Measurements from ENCODE around the gene KCTD16. TPM values are rescaled to one million over a fixed set of nuclear protein-coding genes. Genes with fewer than 3 reads are reported as not detected.
A peak's percentile ranks its signal among the peaks of the same experiment; 100 is the strongest.

Gene KCTD16
- polyA plus RNA-seq, 1 donor from 2014 or later = not detected

DNA sequence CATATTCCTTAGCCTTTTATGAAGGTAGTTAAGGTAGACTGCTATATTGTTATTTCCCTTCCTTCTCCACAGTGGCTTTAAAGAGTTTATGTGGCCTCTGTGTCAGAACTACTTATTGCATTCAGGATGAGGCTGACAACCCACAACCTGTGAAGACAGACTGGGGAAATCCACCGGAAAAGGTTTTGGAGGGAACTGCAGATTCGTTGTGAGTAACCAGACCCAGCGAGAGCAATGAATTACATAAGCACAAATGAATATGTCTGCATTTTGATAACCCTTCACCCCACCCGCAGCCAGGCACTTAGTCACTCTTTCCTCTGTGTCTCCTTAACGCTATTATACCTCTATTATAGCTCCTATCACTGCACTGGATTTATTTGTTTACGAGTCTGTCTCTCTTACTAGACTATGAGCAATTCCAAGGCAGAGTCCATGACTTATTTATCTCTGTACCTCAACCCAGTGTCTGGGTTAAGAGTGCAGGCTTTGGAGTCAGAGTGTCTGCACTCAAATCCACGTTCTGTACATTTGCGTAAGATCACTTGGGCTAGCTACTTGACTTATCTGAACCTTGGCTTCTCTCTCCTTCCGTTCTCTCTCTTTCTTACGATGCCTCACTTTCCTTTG is 19.2 kb downstream of the KCTD16 start:
- no peaks in the 10 kb centered on the region for H3K9me3 Mint-ChIP-seq
- H3K27ac Mint-ChIP-seq = peak overlapping the region; percentile 70 to 89 (median 88)
- H3K4me3 Mint-ChIP-seq = peak overlapping the region; percentile 22 to 63 (median 59)
- H3K4me1 Mint-ChIP-seq = peaks cover 24 to 41% (median 31%) of the 10 kb centered on the region in 3 donors
- H3K27me3 Mint-ChIP-seq = no peaks in the 10 kb centered on the region
- no peaks in the 10 kb centered on the region for H3K36me3 Mint-ChIP-seq

DNA sequence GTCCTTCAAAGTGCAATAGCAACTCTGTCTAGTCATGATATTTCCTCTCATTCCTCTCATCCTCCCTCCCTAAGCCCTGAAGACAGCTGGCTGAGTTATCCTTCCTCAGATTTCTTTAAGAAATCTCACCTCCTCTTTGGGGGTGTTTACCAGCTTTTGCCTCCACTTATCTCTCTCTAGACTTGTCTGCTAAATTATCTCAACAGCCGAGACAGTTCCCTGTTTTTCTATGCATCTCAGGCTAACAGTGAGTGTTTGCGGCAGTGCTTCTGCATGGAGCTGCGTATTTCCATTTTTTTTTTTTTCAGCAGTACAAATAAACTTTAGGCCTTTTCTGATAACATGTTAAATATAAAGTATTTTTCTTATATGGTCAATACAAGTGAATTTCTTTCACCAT is 20.9 kb downstream of the KCTD16 start:
- Mint-ChIP-seq H3K9me3 (no peaks in the 10 kb centered on the region), H3K27me3 (no peaks in the 10 kb centered on the region), H3K4me3 (no peak overlapping the region), H3K27ac (peak overlapping the region in 2 of 3 donors; percentile 64 to 69), H3K4me1 (peaks cover 24 to 40% (median 31%) of the 10 kb centered on the region in 3 donors), H3K36me3 (no peaks in the 10 kb centered on the region)

GRCh38 chr5:144191998-144192397 is 21.3 kb downstream of the KCTD16 start:
- H3K4me3 Mint-ChIP-seq = no peak overlapping the region
- H3K9me3 Mint-ChIP-seq = no peaks in the 10 kb centered on the region
- H3K4me1 Mint-ChIP-seq = peaks cover 24 to 39% (median 30%) of the 10 kb centered on the region in 3 donors
- H3K27me3 Mint-ChIP-seq = no peaks in the 10 kb centered on the region
- no peaks in the 10 kb centered on the region for H3K36me3 Mint-ChIP-seq
- no peak overlapping the region for H3K27ac Mint-ChIP-seq

DNA sequence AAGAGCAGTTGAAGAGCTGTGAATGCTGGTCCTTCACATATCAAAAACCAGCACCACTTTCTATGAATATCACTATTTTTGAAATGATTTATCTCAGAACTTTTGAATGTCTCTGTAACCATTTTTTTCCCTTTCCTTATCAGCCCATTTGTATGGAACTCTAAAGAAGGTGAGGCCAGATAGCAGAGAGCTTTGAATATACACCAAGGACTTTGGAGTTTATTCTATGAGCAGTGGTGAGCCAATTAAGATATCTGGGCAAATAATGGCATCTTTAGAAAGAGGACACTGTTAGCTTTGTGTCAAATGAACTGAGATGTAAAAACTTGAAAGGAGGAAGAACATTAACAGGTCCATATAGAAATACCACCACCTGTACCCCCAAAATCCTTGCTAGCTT is 22.0 kb downstream of the KCTD16 start:
- Mint-ChIP-seq H3K4me1 (peaks cover 21 to 32% (median 25%) of the 10 kb centered on the region in 3 donors), H3K4me3 (no peak overlapping the region), H3K27me3 (no peaks in the 10 kb centered on the region), H3K27ac (no peak overlapping the region), H3K36me3 (no peaks in the 10 kb centered on the region), H3K9me3 (no peaks in the 10 kb centered on the region)

- no peak overlapping the region for H3K4me3 Mint-ChIP-seq
- H3K36me3 Mint-ChIP-seq = no peaks in the 10 kb centered on the region
- no peaks in the 10 kb centered on the region for H3K9me3 Mint-ChIP-seq
- no peak overlapping the region for H3K27ac Mint-ChIP-seq
- H3K4me1 Mint-ChIP-seq = peaks cover 9 to 18% (median 12%) of the 10 kb centered on the region in 3 donors
- H3K27me3 Mint-ChIP-seq = no peaks in the 10 kb centered on the region
Observed at GRCh38 chr5:144194144-144194543, 23.5 kb downstream of the KCTD16 start.

GRCh38 chr5:144195448-144195847 is 24.8 kb downstream of the KCTD16 start:
- Mint-ChIP-seq H3K36me3 (no peaks in the 10 kb centered on the region), H3K9me3 (no peaks in the 10 kb centered on the region), H3K4me1 (peaks cover 0 to 8% (median 4%) of the 10 kb centered on the region in 3 donors), H3K27ac (no peak overlapping the region), H3K27me3 (peaks cover 4% of the 10 kb centered on the region), H3K4me3 (no peak overlapping the region)

DNA sequence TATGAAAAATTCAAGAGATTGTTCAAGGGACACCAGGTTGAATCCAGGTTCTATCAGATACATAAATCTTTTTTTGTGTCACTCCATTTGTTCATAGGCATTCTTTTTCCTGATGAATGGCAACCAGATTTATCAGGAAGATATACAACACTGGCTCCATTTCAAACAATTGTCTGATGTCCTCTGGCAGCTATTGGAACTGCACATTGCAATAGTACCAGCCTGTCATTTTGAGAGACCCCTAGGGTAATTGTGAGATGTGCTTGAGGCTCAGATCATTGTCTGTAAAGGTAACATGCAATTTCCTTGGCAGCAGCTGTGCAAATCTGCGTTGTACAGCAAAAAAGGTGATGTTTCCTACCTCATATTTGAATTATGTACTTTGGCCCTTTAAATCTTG is 25.9 kb downstream of the KCTD16 start:
- Mint-ChIP-seq H3K9me3 (no peaks in the 10 kb centered on the region), H3K4me3 (no peak overlapping the region), H3K27me3 (peaks cover 10% of the 10 kb centered on the region), H3K36me3 (no peaks in the 10 kb centered on the region), H3K4me1 (peaks cover 0 to under 1% (median 0%) of the 10 kb centered on the region in 3 donors), H3K27ac (no peak overlapping the region)

- Mint-ChIP-seq H3K4me3 (no peak overlapping the region), H3K27ac (no peak overlapping the region), H3K4me1 (no peaks in the 10 kb centered on the region), H3K9me3 (no peaks in the 10 kb centered on the region), H3K27me3 (peaks cover 11% of the 10 kb centered on the region), H3K36me3 (no peaks in the 10 kb centered on the region)
Observed at GRCh38 chr5:144198386-144198785, 27.7 kb downstream of the KCTD16 start.

- H3K4me1 Mint-ChIP-seq = peaks cover 0 to 4% (median 0%) of the 10 kb centered on the region in 3 donors
- H3K9me3 Mint-ChIP-seq = no peaks in the 10 kb centered on the region
- H3K27me3 Mint-ChIP-seq = peaks cover 24% of the 10 kb centered on the region
- no peaks in the 10 kb centered on the region for H3K36me3 Mint-ChIP-seq
- no peak overlapping the region for H3K27ac Mint-ChIP-seq
- no peak overlapping the region for H3K4me3 Mint-ChIP-seq
Observed at GRCh38 chr5:144201588-144201987, 30.9 kb downstream of the KCTD16 start.

GRCh38 chr5:144202072-144202471 is 31.4 kb downstream of the KCTD16 start:
- Mint-ChIP-seq H3K4me1 (peaks cover 0 to 4% (median 0%) of the 10 kb centered on the region in 3 donors), H3K4me3 (no peak overlapping the region), H3K27ac (no peak overlapping the region), H3K9me3 (no peaks in the 10 kb centered on the region), H3K36me3 (no peaks in the 10 kb centered on the region), H3K27me3 (peaks cover 24% of the 10 kb centered on the region)

GRCh38 chr5:144202726-144203125 is 32.1 kb downstream of the KCTD16 start:
- H3K4me1 Mint-ChIP-seq = peaks cover 0 to 4% (median 0%) of the 10 kb centered on the region in 3 donors
- H3K4me3 Mint-ChIP-seq = no peak overlapping the region
- H3K36me3 Mint-ChIP-seq = no peaks in the 10 kb centered on the region
- H3K27ac Mint-ChIP-seq = no peak overlapping the region
- peaks cover 26% of the 10 kb centered on the region for H3K27me3 Mint-ChIP-seq
- H3K9me3 Mint-ChIP-seq = no peaks in the 10 kb centered on the region

- H3K4me3 Mint-ChIP-seq = no peak overlapping the region
- peaks cover 26% of the 10 kb centered on the region for H3K27me3 Mint-ChIP-seq
Observed at GRCh38 chr5:144203750-144204596, 33.3 kb downstream of the KCTD16 start.

DNA sequence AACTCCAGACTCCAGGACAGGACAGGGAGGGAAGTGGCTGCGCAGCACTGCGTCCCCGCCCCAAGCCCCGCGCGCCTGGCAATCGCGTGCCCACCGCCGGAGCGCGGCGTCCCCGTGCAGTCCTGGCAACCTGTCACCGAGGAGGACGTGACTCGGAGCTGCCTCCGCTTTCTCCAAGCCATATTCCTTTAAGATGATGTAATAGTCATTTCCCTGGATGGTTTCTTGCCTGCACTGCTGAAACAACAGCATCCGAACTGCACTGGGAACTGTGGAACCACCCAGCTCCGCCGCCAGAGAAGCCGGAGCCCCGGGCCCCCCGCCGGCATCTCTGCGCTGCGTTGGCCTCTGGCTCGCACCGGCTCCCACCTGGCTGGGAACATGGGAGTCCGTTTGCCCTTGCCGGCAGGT is 34.5 kb downstream of the KCTD16 start:
- peaks cover 22% of the 10 kb centered on the region for H3K27me3 Mint-ChIP-seq
- H3K4me3 Mint-ChIP-seq = no peak overlapping the region
- H3K4me1 Mint-ChIP-seq = peaks cover 0 to 4% (median 0%) of the 10 kb centered on the region in 3 donors
- H3K36me3 Mint-ChIP-seq = no peaks in the 10 kb centered on the region
- H3K9me3 Mint-ChIP-seq = no peaks in the 10 kb centered on the region
- no peak overlapping the region for H3K27ac Mint-ChIP-seq

More at GRCh38 chr5:144203750-144204596, 33.3 kb downstream of the KCTD16 start:
- no peak overlapping the region for H3K27ac Mint-ChIP-seq
- H3K9me3 Mint-ChIP-seq = no peaks in the 10 kb centered on the region
- H3K36me3 Mint-ChIP-seq = no peaks in the 10 kb centered on the region
- H3K4me1 Mint-ChIP-seq = peaks cover 0 to 4% (median 0%) of the 10 kb centered on the region in 3 donors

- Mint-ChIP-seq H3K27ac (no peak overlapping the region), H3K4me1 (peaks cover 0 to 4% (median 0%) of the 10 kb centered on the region in 3 donors), H3K27me3 (peaks cover 19% of the 10 kb centered on the region), H3K4me3 (no peak overlapping the region), H3K36me3 (no peaks in the 10 kb centered on the region), H3K9me3 (no peaks in the 10 kb centered on the region)
Observed at GRCh38 chr5:144206141-144206540, 35.5 kb downstream of the KCTD16 start.

GRCh38 chr5:144207875-144208444 is 37.3 kb downstream of the KCTD16 start:
- Mint-ChIP-seq H3K4me3 (no peak overlapping the region), H3K27ac (no peak overlapping the region), H3K9me3 (no peaks in the 10 kb centered on the region), H3K27me3 (peaks cover 15% of the 10 kb centered on the region), H3K4me1 (peaks cover 0 to 4% (median 0%) of the 10 kb centered on the region in 3 donors), H3K36me3 (no peaks in the 10 kb centered on the region)

All from IgD-negative memory B cell (primary cell).